HepG2 (cell line): Measurements from ENCODE around the gene VPS13D.

Experiments used
- FOXP1 ChIP-seq, 2 experiments: fragments of 450-650 bp in 1 of 2; IDR thresholded peaks; 2 replicates each; pipeline ENCODE4 v1.6.1; 2017 to 2018; ENCODE audit warnings: antibody characterized with exemption in 1 of 2
- NPAS2 ChIP-seq: sonication (generic); formaldehyde crosslinking; IDR thresholded peaks from 2 replicates; pipeline ENCODE4 v1.8.0; 2022; ENCODE audit warnings: mild to moderate bottlenecking, missing genetic modification reagents, borderline replicate concordance
- STAT5B ChIP-seq: sonication (generic); formaldehyde crosslinking; IDR thresholded peaks from 2 replicates; pipeline ENCODE4 v1.4.0; 2020; ENCODE audit warnings: missing genetic modification reagents
- ZNF260 ChIP-seq: sonication (generic); formaldehyde crosslinking; IDR thresholded peaks from 2 replicates; pipeline ENCODE4 v1.4.0; 2020; ENCODE audit warnings: missing genetic modification reagents, low read depth, mild to moderate bottlenecking, borderline replicate concordance
- ZNF354B ChIP-seq: sonication (generic); formaldehyde crosslinking; IDR thresholded peaks from 2 replicates; pipeline ENCODE4 v1.8.0; 2022; ENCODE audit warnings: mild to moderate bottlenecking, missing genetic modification reagents
- TF ChIP-seq, protein P1 (sequence below): sonication (generic); formaldehyde crosslinking; IDR thresholded peaks from 2 replicates; pipeline ENCODE4 v1.4.0; 2020; ENCODE audit warnings: low read depth, mild to moderate bottlenecking, missing genetic modification reagents
- TF ChIP-seq, protein P2 (sequence below): sonication (generic); formaldehyde crosslinking; IDR thresholded peaks from 2 replicates; pipeline ENCODE4 v1.5.0; 2020; ENCODE audit warnings: mild to moderate bottlenecking, missing genetic modification reagents, moderate library complexity

DNA sequence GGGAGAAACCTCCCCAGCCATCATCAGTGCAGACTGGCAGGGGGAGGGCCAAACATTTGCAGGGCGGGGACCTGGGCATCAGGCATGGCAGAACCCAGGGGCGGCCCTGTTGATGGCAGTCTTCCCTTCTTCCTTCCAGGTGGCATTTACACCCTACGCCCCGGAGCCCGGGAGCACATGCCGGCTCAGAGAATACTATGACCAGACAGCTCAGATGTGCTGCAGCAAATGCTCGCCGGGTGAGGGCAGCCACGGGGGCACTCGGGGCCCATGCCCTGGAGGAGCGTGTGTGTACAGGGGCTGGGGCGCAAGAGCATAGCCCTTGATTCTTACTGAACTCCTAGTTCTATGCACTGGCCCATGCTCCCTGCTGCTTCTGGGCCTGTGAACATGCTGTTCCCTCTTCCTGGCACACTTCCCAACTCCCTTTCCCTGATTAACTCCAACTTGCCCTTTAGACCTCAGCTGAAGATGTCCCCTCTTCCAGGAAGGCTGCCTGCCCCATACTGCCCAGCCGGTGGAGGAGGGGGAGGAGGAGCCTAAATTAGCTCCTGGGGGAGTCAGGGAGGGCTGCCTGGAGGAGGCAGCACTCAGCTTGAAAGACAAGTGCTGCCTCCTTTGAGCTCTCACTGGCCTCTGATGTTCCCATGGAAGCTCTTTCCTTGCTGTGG lies 41.0 kb upstream of the VPS13D start:
- TF ChIP-seq, protein P1, sequence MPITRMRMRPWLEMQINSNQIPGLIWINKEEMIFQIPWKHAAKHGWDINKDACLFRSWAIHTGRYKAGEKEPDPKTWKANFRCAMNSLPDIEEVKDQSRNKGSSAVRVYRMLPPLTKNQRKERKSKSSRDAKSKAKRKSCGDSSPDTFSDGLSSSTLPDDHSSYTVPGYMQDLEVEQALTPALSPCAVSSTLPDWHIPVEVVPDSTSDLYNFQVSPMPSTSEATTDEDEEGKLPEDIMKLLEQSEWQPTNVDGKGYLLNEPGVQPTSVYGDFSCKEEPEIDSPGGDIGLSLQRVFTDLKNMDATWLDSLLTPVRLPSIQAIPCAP (CRISPR knock-in tag): no peak
- TF ChIP-seq, protein P2, sequence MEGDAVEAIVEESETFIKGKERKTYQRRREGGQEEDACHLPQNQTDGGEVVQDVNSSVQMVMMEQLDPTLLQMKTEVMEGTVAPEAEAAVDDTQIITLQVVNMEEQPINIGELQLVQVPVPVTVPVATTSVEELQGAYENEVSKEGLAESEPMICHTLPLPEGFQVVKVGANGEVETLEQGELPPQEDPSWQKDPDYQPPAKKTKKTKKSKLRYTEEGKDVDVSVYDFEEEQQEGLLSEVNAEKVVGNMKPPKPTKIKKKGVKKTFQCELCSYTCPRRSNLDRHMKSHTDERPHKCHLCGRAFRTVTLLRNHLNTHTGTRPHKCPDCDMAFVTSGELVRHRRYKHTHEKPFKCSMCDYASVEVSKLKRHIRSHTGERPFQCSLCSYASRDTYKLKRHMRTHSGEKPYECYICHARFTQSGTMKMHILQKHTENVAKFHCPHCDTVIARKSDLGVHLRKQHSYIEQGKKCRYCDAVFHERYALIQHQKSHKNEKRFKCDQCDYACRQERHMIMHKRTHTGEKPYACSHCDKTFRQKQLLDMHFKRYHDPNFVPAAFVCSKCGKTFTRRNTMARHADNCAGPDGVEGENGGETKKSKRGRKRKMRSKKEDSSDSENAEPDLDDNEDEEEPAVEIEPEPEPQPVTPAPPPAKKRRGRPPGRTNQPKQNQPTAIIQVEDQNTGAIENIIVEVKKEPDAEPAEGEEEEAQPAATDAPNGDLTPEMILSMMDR (CRISPR knock-in tag): no peak
- no peak for TF ChIP-seq STAT5B
- no peak for TF ChIP-seq ZNF354B
- TF ChIP-seq ZNF260: no peak
- no peak for TF ChIP-seq NPAS2
- no peak for TF ChIP-seq FOXP1 (IDR thresholded peaks at IDR 0.05)
- no peak for TF ChIP-seq FOXP1 (CRISPR knock-in tag; IDR thresholded peaks at IDR 0.05)
